ENCODE measurements around the gene ZNF488. TPM values are rescaled to one million over a fixed set of nuclear protein-coding genes. Genes with fewer than 3 reads are reported as not detected.

ZNF488 gene
- total RNA-seq, 4 donors from 2014 or later, result 0.19 TPM; not detected in 3

DNA sequence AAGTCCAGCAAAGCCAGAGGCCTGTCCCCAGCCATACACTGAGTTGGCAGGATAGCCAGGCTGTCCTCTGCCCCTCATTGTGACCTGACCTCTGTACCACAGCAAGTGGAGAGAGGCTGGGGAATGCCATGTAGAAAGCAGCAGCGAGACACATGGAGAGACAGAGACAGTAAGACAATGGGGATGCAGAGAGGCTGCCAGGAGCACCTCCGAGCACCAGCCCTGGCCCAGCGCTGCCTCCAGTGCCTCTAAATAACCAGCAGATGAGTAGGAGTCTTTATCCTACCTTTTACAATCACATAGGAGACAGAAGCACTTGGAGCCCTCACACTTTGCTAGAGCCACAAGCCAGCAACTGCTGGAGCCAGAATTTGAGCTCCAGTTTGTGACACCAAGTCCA lies 53.7 kb downstream of the ZNF488 start:
- TF ChIP-seq, protein P1, sequence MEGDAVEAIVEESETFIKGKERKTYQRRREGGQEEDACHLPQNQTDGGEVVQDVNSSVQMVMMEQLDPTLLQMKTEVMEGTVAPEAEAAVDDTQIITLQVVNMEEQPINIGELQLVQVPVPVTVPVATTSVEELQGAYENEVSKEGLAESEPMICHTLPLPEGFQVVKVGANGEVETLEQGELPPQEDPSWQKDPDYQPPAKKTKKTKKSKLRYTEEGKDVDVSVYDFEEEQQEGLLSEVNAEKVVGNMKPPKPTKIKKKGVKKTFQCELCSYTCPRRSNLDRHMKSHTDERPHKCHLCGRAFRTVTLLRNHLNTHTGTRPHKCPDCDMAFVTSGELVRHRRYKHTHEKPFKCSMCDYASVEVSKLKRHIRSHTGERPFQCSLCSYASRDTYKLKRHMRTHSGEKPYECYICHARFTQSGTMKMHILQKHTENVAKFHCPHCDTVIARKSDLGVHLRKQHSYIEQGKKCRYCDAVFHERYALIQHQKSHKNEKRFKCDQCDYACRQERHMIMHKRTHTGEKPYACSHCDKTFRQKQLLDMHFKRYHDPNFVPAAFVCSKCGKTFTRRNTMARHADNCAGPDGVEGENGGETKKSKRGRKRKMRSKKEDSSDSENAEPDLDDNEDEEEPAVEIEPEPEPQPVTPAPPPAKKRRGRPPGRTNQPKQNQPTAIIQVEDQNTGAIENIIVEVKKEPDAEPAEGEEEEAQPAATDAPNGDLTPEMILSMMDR (IDR thresholded peaks at IDR 0.05; ENCODE audit: low read depth), result no peak

DNA sequence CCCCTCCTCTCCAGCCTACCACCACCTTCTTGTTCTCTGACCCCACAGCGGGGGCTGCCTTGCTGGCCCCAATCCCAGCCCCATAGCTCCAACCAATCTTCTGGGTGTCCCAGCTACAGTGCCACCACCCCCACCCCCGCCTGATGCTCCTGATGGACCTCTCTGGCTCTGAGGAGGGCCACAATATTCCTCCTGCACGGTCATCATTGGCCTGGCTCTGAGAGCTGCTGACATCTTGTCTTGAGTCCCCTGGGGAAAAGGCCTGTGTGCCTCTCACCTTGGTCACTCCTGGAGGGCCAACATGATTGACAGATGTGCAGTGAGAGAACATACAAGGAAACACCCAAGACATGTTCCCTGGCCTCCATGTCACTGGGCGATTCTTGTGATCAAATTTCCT lies 54.2 kb downstream of the ZNF488 start:
- TF ChIP-seq, protein P1 (IDR thresholded peaks at IDR 0.05; ENCODE audit: low read depth), result no peak

GRCh38 chr10:47326927-47327330 lies 57.2 kb downstream of the ZNF488 start:
- TF ChIP-seq, protein P1 (IDR thresholded peaks at IDR 0.05; ENCODE audit: low read depth), result no peak

DNA sequence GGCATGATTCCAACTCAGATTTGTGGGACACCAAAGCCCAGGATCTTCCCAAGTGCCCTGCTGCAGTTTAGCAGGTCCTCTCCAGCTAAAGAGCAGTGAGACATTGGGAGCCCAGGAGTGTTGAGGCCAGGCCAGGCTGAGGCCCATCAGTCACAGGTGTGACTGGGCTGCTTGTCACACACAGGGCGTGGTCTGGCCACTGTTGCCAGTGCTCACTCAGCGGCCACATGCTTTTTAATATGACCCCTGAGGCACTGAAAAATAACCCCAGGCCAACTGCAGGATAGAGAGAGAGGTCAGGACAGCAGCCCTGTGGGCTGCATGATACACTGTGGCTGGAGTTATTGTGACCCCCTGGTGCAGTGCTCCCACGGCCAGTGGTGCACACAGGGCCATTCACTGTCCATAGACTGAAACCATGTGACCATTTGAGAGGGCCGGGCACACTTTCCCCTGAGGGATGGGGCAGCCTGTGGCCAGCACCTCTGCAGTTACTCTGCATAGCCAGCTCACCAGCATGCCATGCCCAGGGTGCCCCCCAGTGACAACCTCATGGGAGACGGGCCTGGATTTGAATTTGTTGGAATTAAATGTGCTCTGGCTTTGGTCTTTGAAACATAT lies 57.7 kb downstream of the ZNF488 start:
- TF ChIP-seq, protein P1 (IDR thresholded peaks at IDR 0.05; ENCODE audit: low read depth), result no peak

DNA sequence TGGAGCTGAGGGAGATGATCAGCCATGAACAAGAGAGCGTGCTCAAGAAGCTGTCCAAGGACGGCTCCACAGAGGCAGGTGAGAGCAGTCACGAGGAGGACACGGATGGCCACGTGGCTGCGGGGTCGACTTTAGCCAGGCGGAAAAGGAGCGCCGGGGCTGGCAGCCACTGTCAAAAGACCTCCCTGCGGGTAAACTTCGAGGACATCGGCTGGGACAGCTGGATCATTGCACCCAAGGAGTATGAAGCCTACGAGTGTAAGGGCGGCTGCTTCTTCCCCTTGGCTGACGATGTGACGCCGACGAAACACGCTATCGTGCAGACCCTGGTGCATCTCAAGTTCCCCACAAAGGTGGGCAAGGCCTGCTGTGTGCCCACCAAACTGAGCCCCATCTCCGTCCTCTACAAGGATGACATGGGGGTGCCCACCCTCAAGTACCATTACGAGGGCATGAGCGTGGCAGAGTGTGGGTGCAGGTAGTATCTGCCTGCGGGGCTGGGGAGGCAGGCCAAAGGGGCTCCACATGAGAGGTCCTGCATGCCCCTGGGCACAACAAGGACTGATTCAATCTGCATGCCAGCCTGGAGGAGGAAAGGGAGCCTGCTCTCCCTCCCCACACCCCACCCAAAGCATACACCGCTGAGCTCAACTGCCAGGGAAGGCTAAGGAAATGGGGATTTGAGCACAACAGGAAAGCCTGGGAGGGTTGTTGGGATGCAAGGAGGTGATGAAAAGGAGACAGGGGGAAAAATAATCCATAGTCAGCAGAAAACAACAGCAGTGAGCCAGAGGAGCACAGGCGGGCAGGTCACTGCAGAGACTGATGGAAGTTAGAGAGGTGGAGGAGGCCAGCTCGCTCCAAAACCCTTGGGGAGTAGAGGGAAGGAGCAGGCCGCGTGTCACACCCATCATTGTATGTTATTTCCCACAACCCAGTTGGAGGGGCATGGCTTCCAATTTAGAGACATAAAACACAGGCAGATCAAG lies 58.5 kb downstream of the ZNF488 start:
- TF ChIP-seq, protein P1 (IDR thresholded peaks at IDR 0.05; ENCODE audit: low read depth), result no peak

DNA sequence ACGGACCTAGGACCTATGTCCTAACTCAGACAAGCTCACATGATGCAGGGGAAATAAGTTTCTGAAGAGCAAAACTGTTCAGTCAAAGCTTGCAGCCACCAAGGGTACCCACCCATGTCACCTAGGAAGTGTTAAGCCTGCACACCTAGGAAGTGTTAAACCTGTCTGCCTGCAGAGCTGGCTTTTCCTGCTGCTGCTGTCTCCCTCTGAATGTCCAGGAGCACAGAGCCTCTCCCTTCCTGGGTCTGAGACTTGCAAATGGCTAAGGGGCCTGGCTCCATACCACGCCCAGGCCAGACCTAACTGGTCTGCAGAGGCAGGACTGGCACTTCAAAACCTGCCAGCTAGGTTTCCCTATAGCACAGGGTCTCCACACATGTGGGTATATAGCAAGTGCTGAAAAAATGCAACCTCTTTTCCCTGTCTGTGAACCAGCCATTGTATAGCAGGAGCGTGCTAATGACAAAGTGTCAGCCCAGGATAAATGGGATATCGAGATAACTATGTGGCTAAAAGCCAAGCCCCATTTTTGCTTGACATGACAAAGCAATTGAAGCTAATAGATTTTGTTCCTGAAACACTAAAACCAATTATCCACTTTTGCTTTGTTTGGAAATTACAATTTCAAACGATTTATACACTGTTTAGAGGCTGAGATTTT lies 60.3 kb downstream of the ZNF488 start:
- TF ChIP-seq, protein P1 (IDR thresholded peaks at IDR 0.05; ENCODE audit: low read depth), result no peak

DNA sequence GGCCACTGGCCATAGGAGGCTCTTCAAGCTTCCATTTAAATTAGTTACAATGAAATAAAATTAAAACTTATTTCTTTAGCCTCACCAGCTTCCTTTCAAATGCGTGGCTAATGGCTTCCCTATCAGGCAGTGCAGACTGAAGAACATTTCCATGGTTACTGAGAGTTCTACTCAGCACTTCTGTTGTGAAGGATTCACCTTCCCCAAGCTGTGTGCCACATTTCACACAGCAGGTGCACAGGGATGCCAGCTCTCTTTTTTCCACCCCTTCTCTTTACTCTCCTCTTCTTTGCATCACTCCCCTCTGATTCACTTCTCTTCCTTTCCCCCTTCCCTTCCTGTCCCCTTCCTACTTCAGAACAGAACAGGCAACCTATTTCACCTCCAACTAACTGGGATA lies 61.0 kb downstream of the ZNF488 start:
- TF ChIP-seq, protein P1 (IDR thresholded peaks at IDR 0.05; ENCODE audit: low read depth), result no peak
